ENCODE results near the gene PDHA1. TPM values are rescaled to one million over a fixed set of nuclear protein-coding genes. Genes with fewer than 3 reads are reported as not detected.

The PDHA1 gene
- total and polyA plus RNA-seq, 2 of the 8 experiments (the other 6 are each of a cell fraction or from before 2014, with no cell fraction given): 128 to 225 TPM

DNA sequence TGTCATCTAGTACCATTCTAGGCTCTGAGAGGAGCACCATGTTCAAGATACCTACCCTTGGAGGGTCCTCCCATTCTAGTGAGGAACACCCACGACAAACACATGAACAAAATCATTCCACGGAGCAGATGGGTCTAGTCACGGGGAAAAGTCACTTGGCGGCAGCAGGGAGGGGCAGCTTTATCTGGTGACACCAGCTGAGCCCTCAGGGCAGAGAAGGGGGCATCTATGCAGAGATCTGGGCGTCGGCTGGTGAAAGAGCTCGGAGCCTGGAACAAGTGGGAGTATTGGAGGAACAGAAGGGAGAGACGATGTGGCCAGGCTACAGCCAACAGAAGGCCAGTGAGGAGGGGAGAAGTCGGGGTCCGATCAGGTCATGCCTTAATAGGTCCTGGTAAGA lies 11.9 kb upstream of the PDHA1 start:
- peaks cover 8 to 9% of the 10 kb centered on the region in 2 experiments; a peak in 3 of 4 replicates for H3K9me3 ChIP-seq (ENCODE audit: insufficient read depth in 2 of 2, low read depth in 1 of 2, low read length in 1 of 2)
- no peaks in the 10 kb centered on the region for H3K79me1 ChIP-seq (ENCODE audit: low read depth, low read length)
- no peak overlapping the region for H3K27ac ChIP-seq (ENCODE audit: low read depth, low read length)
- FAIRE-seq (no peak), DNase-seq (ENCODE audit: low read depth in 1 of 2, low spot score in 2 of 2) (no peak)
- H3K27me3 ChIP-seq (replicated peaks in 1 of 4; ENCODE audit: control insufficient read depth in 3 of 4, extremely low read depth in 1 of 4, insufficient read depth in 3 of 4, low read length in 3 of 4): no peaks in the 10 kb centered on the region
- H4K20me1 ChIP-seq (replicated peaks in 1 of 2; ENCODE audit: control insufficient read depth in 1 of 2, insufficient read depth in 2 of 2, low read length in 2 of 2): no peaks in the 10 kb centered on the region
- H4K8ac ChIP-seq (ENCODE audit: extremely low read depth, insufficient read depth, low read length): no peak overlapping the region
- no peak for TF ChIP-seq KDM4A (IDR thresholded peaks at IDR 0.05; ENCODE audit: low read depth, low read length, severe bottlenecking)
- TF ChIP-seq NRF1 (IDR thresholded peaks at IDR 0.05; ENCODE audit: low read depth, low read length): no peak
- TF ChIP-seq FOSL1 (IDR thresholded peaks at IDR 0.05; ENCODE audit: insufficient read depth, low read depth, low read length): no peak
- no peak overlapping the region for H3K4ac ChIP-seq (replicated peaks; ENCODE audit: insufficient read length, low read depth, low read length)
- H3K18ac ChIP-seq (ENCODE audit: extremely low read depth, low read length): no peak overlapping the region
- no peak overlapping the region for H3K4me3 ChIP-seq (ENCODE audit: extremely low read depth in 1 of 4, insufficient read depth in 2 of 4, low read depth in 3 of 4, low read length in 4 of 4)
- no peak overlapping the region for H4K5ac ChIP-seq (ENCODE audit: insufficient read length, low read depth, low read length)
- no peak overlapping the region for H2AK5ac ChIP-seq (ENCODE audit: low read depth, low read length)
- ChIA-PET CTCF (ENCODE audit: partially characterized antibody) (interaction anchor here (0.6 to 5.8 kb wide), 4 partner anchors 139 to 396 kb away, joined by 3 to 67 read pairs (median 10); no protein-coding TSS in a partner anchor), POLR2A (ENCODE audit: partially characterized antibody) (interaction anchor here (1.0 kb wide), 1 partner anchor 12 kb away, joined by 4 read pairs; no protein-coding TSS in a partner anchor)
- H2BK15ac ChIP-seq (ENCODE audit: low read length): no peak overlapping the region
- H2BK120ac ChIP-seq (replicated peaks; ENCODE audit: low read depth, low read length): no peak overlapping the region
- no peak overlapping the region for H3K56ac ChIP-seq (replicated peaks; ENCODE audit: insufficient read length, low read depth, low read length)
- H3K14ac ChIP-seq (ENCODE audit: insufficient read length): no peak overlapping the region
- no peaks in the 10 kb centered on the region for H3K4me1 ChIP-seq (replicated peaks in 1 of 4; ENCODE audit: control insufficient read depth in 3 of 4, insufficient read depth in 4 of 4, low read length in 3 of 4)
- H3K23ac ChIP-seq (ENCODE audit: insufficient read length): no peak overlapping the region
- H3K9ac ChIP-seq (replicated peaks in 1 of 4; ENCODE audit: extremely low read depth in 1 of 4, low read depth in 3 of 4, low read length in 3 of 4): no peak overlapping the region
- H2BK20ac ChIP-seq (ENCODE audit: low read length): no peak overlapping the region
- no peak overlapping the region for H2BK12ac ChIP-seq (ENCODE audit: low read depth, low read length)
- H3K79me2 ChIP-seq (ENCODE audit: control insufficient read depth in 1 of 2, insufficient read depth in 2 of 2, low read length in 2 of 2): no peaks in the 10 kb centered on the region
- no peak overlapping the region for H4K91ac ChIP-seq (replicated peaks; ENCODE audit: insufficient read length, low read length)
- H3K23me2 ChIP-seq (ENCODE audit: low read depth, low read length): no peaks in the 10 kb centered on the region
- WGBS, 2 experiments (ENCODE audit: extremely low coverage in 1 of 2, insufficient coverage in 1 of 2, insufficient read length in 1 of 2, insufficient replicate concordance in 2 of 2, low coverage in 1 of 2, low lambda C conversion rate in 2 of 2, missing lambda C conversion rate in 1 of 2): 92% methylated on average over 8 of the region's 10 CpGs; no CpG with 5 or more reads in 1 of the 2 experiments
- no peak overlapping the region for H2AFZ ChIP-seq (ENCODE audit: low read length)
- H2BK5ac ChIP-seq (ENCODE audit: low read depth, low read length): no peak overlapping the region
- H3K4me2 ChIP-seq (ENCODE audit: insufficient read depth in 1 of 2, low read depth in 2 of 2, low read length in 2 of 2): no peak overlapping the region
- no peaks in the 10 kb centered on the region for H3K36me3 ChIP-seq (ENCODE audit: control insufficient read depth in 2 of 4, insufficient read depth in 4 of 4, low read length in 3 of 4)

Data from H1 (cell line).